Activated CD8-positive, alpha-beta memory T cell treated with anti-CD3 and anti-CD28 coated beads, Interleukin-2, amount 50 U/mL, for 4 hours (primary cell): ENCODE measurements around the gene FRMD4B.

Source experiments
- DNase-seq: peaks from one replicate; pipeline ENCODE4 v3.0.0-alpha.2; 2020

The FRMD4B gene

DNA sequence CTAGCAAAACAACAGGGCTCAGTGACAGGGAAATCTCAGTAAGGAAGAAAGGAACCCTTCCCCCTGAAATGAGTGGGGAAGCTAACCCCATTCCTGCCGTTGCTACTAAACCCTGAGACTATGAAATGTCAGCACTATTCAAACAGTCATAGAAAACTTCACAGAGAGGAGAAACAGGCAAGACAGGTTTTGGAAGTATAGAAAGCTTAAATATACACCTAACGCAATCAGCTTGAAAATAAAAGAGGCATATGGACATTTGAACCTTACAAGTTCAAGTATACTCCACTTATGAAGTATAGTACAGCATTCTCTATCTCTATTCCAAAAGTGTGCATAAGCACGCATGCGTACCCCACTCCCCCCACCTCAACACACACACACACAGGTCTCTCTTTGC, 17.6 kb upstream of the FRMD4B start:
- no peak for DNase-seq

DNA sequence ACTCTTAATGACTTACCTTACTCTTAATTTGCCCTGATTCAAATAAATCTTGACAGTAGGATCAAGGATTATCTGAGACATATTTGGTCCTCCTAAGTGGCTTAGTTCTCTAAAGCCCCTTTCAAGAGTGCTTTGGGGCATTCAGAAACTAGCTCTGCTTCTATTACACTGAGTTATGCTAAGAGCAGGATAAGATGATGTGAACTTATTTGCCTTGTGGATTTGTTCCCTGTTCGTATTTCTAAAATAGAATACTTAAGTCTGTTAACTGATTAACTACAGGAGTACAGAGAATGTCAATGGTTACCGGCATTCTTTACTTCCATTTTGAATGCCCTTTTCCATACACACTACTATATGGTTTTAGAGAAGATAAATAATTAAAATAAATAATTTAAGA, 14.8 kb upstream of the FRMD4B start:
- DNase-seq, result no peak

DNA sequence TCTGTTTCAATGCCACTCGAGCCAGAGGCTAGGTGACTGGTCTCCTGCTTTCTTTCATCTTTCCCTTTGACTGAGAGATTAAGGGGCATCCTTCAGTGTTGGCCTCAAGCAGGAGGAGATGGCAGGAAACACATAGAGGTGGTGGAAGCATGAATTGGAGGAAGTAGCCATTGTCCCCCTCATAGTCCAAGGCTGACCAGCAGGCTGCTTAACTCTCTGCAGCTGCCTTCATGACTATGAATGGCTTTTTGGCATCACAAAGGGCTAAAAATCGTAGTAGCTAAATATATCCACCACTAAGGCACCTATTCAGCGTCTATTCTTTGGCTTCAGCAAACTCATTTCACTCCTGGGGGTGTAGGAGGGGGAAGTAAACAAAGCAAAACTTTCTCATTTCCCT, 7.0 kb upstream of the FRMD4B start:
- DNase-seq, result no peak

DNA sequence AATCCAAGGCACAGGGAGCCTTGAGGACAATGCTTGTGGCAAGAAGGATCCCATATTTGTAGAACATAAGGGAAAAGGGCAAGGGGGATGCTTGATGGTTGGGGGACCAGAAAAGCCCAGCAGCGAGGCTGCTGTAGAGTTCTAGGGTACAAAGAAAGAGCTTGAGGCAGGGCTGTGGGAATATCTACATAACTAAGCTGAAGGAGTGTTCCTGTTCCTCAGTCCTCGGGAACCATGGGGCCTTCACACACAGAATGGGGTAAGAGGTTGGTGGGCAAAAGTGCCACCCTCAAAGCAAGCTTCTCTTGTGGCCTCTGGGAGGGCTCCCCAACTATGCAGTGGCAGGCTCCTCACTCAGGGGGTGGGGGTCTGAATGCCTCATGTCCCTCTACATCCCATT, 6.5 kb upstream of the FRMD4B start:
- no peak for DNase-seq

DNA sequence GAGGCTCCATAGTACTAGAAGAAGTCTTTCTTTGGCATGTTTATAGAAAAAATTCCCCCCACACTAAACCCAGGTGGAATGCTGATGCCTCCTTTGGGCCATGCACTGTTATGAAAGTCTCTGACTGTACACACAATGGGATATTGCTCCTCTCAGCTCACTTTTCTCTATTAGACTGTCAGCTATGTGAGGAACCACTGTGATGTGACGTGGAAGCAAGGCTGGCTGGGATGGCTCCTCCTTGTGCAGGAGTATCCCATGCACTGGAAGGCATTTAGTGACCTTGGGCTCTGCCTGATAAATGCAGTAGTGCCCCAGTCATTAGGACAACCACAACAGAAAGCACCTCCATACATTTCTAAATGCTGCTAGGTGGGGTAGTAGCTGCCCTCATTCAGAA, 5.7 kb upstream of the FRMD4B start:
- DNase-seq, result no peak

DNA sequence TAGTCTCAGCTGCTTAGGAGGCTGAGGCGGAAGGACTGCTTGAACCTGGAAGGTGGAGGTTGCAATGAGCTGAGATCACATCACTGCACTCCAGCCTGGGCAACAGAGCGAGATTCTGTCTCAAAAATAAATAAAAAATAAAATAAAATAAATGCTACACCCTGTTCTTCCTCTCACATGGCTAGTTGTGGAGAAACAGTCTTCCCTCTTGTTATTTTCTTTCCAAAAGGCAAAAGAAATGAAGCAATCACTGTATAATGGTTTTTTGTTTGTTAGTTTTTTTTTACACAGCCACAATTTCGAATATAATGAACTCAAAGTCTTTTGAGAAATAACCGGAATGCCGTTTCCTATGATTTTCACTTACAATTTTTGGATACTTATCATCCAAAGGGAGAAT, 4.9 kb upstream of the FRMD4B start:
- no peak for DNase-seq

DNA sequence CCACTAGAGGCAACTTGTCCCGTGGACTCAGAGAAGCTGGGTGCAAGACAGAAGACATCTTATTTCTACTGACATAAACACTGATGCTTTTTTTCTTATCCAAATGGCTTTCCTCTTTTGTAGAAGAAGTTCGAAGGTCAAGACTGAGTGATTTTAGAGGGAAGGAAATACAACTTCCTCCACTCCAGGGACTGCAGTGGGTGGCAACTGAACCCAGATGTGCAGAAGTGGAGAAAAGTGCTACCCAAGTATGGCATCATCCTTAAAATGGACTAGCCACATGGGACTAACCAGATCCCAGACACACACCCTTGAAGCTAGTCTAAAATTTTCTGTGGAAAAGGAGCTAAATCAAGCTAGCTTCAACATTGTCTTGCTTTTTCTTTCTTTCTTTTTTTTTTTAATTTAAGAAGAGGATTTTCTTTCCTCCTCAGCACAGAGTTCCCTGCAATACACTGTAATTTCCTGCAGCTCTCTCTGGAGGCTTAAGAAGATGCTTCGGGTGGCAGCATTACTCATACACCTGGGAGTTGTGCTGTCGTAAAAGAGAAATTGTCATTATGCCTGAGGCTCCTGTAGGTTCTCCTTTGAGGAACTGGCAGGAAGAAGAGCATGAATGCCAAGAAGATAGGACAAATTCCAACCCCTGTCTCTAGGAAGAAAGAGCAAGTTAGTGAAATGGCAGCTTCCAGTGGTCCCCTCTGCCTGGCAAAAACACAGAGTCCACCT, 3.8 kb upstream of the FRMD4B start:
- no peak for DNase-seq

DNA sequence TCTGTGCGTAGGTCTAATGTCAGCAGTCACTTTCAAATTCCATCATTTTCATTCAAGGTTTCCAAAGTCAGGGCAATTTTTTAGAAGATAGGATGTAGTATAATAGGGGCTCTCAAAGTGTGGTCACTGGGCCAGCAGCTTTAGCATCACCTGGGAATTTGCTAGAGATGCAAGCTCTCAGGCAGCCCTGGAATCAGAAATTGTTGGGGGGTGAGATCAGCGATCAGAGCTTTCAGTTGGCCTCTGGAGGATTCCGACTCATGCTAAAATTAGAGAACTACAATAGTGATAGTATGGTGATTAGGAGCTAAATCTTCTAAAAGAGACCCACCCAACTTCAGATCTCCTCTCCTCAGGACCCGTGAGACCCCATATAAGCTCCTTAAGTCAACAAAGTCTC, 2.4 kb upstream of the FRMD4B start:
- DNase-seq, result no peak

DNA sequence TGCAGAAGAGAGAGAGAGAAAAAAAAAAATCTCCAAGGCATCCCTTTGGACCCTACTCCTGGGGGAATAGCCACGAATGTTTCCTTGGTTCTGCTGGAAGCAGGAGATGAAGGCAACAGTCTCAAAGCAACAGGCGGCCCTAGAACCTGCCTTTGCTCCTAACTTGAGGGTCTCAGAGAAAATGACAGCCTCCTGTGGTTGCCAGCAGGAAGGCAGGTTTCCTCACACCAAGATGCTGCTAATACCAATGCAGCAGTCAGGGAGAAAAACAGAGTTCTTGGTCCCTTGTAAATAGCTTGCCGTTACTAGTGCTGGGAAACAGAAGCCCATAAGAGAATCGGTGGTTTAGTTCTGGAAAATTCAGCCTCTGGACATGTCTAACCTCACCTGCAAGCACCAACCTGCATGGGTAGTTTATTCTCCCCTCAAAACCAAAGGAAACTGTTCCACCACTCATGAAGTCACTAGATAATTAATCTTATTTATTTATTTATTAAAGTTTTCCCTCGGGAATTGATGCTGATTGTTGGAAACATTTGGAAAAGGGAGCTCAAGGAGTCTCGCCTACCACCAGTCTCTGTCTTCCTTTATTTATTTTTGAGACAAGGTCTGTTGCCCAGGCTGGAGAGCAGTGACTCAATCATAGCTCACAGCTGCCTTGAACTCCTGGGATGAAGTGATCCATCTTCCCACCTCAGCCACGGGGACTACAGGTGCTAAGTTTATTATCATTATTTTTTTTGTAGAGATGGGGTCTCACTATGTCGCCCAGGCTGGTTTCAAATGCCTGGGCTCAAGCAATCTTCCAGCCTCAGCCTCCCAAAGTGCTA, 883 bp upstream of the FRMD4B start:
- no peak for DNase-seq

DNA sequence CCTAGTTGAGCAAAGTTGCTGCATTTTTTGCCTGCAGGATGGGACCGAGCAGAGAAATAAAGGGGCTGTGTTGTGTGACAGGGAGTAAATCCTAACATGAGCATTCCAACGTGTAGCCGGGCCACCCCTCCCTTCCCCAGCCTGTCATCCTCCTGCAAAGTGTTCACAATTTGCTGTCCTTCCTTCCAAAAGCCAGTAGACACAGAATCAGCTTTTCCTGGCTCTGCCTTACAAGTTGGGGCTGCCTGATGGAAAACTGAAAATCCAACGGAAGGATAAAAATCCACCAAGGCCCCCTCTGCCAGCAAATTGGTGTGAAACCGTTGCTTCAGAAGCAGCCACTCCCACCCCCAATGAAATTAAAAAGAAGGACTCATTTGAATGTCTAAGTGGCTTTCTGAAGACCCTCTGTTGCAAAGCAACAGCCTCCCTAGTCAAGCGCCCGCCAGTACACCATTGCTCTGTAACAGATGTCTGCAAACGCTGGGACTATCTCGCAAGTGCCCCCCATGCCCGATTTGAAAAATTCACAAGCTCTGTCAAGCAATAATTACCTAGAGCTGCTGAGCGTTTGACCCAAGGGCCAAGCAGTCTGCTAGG, 665 bp downstream of the FRMD4B start:
- DNase-seq, result no peak

DNA sequence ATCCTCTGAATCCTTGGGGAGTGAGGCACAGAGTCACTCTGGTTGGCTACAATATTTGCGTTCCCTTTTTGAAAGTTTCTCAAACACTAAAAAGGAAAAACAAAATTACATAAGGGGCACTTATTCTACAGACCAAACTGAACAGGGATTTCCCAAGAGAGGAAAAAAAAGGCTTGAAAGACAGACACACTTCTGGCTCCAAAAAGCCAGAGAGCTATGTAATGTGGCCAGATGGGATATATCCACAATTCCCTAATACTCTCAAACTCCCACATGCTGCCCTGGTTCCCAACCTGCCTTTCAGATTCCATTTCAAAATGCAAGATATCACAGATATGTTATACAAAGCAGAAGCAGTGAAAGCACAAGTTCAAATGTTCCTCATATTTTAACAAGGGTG, 1.6 kb downstream of the FRMD4B start:
- DNase-seq, result no peak

DNA sequence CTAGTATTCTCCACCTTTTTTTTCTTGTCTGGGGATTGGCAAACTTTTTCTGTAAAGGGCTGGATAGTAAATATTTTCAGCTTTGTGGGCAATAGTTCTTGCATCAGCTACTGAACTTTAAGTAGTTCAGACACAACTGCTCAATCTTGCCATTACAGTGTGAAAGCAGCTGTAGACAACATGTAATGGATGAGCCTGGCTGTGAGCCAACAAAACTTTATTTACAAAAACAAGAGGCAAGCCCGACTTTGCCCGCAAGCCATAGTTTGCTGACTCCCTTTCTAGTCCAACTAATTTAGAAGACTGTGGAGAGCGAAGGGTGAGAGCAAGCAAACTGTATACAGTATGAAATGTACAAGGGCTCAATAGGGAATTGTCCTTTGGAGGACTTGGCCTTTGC, 6.2 kb downstream of the FRMD4B start:
- DNase-seq, result no peak

DNA sequence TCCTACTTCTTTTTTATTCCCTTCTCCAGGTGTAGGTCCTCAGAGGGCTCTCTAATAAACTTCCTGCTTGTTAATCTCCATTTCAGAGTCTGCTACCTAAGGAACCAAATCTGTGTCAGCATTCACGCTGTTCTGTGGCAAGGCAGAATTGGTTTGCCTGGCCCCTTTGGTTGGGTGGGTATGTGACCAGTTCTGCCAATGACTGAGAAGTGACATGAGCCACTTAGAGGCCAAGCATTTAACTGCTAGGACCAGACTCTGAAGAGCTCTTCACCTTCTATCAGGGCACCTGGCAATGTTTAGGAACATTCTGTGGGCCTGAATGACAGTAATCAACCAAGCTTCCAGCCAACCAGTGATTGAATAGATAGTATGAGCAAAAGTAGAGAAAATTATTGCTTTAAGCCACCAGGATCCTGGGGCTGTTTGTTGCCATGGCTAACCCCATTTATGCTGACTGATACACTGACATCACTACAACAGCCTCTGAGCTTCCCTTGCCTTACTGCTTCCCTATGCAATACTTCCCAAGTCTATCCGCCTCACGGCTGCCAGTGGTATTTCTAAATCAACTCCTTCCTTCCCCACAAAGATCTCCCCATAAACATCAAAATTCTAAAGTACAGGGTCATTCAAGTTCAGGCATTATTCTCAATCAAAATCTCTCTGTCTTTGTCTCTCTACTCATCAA, 7.6 kb downstream of the FRMD4B start:
- DNase-seq, result no peak

DNA sequence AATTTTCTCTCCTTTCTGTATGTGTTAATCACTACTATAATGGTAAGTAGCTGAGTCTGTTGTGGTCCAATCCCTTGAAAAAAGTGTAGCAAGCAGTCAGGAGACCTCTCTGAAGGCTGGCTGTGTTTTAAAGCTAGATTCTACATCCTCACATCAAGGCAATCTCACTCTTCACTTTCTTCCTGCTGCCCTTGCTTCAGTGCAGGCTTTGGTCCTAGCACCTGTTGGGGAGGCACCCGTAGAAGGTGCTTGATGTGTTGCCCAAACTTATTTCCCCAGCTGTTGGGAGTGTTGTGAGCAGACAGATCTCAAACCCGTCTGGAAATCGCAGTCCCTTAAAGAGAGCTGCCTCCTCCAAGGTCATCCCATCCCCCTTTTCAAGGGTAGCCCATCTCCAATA, 8.6 kb downstream of the FRMD4B start:
- no peak for DNase-seq

DNA sequence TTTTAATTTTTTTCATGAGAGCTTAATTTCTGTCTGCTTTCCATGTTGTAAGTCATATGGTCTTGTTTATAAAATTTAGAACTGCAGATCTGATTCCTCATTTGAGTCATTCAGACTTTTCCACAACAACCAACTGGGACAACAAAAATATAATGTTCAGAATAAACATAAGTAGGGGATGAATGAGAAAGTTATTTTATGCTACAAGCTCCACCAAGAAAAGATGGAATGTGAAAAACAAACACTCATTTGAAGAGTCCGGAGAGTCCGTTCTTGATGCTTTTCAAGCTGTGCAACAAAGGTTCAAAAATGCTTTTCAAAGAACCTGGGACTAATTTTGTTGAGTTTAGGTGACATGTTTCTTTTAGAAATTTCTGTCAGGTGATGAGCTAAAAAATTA, 9.2 kb downstream of the FRMD4B start:
- no peak for DNase-seq

DNA sequence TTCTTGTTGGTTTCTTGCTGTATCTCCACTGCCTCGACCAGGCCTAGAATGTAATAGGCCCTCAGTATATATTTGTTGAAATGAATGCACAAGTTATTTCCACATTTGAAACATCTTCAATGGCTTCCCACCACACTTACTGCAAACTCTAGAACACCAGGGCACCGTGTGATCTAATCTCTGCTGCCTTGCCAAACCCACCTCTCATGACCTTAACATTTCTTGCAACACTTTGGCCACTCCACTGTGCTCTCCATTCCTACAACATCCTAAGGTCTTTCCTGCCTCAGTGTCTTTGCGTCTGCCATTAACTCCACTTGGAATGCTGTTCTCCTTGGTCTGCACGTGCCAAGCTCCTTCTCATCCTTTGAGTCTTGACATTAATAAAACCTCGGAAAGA, 14.1 kb downstream of the FRMD4B start:
- DNase-seq, result no peak

DNA sequence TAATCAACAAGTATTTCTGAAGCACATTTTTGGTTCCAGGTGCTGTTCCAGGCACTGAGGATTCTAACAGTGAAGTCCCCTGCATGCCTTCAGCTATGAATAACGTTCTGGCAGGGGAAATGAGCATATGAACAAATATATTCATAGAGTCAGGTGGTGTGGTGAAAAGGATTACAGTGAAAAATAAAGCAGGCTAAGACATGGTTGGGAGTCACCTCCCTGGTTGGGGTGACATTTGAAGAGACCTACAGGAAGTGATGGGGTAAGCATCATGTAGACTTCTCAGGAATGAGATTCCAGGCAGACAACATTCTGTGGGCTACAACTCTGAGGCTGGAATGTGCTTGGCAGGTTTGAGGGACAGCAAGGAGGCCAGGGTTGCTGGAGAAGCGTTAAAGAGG, 15.0 kb downstream of the FRMD4B start:
- DNase-seq, result no peak

DNA sequence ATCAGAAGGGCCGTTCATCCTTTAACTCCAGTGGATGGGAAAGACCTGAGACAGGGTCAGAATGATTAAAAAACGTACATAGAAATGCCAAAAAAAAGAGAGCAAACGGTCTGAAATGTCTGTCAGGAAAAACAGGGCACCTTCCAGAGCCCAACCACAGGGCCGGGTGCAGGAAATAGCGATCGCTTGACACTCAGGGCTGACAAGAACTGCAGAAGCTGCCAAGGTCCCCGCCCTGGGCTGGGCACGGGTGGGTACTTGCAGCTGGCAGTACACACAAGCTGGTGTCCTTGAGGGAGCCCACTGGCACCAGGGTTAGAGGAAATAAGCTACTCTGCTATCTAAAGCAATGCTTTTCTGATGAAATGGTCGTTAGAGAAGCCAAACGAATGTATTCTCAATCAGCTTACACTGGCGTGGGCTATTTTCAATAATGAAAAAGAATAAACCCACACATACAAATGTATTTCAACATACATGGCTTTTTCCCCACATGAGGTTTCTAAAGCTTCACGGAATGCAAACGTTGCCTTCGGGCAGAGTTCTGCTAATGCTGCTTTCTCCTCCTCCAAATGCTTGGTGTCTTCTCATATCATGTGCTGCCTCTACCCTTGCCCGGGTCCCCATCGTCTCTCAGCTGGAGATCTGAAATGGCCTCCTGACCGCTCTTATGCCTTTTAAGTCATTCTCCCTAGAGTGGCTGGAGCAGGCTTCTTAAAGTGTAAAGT, 15.6 kb downstream of the FRMD4B start:
- no peak for DNase-seq

DNA sequence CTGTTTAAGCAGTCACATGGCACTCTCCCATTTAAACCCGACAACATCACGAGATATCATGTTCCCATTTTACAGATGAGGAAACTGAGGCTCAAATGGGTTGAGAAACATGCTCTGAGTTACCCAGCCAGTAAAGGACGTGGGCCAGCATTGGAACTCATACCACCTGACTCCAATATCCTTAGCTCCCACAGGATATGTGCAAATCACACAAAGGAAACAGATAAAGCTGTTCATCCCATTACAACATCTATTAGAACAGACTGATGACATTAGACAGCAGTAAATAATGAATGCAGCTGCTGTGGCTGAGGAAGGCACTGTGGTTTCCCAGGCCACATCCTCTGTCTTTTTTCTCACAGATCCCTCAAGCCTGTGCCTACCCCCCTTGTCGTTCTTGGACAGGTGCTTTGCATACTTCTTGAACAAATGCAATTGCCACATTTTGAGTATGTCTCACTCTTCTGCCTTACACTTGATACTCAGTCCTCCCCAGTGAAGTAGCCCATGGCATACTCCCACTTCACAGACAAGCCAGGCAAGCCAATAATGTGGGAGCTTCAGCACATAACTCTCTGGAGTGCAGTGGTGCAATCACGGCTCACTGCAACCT, 17.7 kb downstream of the FRMD4B start:
- no peak for DNase-seq

DNA sequence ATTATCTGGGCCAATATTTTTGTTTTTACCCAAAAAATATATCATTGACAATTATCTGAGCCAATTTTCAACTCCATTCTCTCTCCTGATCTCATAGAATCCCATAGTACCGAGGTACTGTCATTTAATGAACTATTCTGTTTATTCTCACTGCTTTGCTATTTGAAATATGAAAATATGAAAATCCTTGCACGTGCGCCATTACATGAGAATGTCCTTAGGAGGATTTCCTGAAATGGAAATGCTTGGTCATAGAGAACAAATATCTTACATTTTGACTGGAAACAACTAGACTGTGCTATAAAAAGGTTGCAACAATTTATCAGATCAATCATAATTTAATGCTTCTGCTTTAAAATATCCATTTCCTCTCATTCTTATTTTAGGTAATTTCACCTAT, 18.3 kb downstream of the FRMD4B start:
- no peak for DNase-seq

DNA sequence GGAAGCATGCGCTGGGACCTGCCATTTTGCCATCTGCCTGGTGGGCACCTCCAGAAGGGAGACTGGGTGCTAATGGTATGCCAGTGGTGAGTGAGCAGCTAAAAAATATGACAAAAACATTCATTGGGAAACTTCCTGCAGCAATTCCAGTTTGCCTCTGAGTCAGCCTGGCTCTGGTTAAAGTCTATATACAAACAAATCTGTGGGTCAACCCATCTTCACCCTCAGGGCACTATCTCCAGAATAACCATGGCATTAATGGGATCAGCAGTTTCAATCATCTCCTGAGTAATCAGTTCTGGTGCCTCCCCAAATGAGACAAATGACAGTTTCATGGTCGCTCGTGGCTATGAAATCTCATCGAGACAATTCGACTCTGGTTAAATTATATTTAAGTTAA, 21.5 kb downstream of the FRMD4B start:
- DNase-seq, result no peak

DNA sequence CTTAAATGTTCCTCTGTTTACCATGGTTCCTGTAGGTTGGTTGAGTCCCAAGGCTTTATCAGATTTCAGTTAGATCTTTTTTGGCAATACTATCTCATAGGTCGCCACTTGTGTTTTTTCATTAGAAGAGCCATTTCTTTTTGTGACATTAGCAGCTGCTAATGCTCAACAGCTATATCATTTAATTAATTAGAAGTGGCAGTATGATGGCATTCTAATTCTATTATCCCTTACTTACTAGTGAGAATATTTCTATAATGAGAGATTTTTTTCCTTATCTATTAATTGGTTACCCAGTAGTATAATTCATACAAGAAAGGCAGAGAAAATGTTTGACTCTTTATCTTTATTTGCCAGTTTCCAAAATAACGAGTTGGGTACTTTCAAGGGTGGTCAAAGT, 25.2 kb downstream of the FRMD4B start:
- no peak for DNase-seq

DNA sequence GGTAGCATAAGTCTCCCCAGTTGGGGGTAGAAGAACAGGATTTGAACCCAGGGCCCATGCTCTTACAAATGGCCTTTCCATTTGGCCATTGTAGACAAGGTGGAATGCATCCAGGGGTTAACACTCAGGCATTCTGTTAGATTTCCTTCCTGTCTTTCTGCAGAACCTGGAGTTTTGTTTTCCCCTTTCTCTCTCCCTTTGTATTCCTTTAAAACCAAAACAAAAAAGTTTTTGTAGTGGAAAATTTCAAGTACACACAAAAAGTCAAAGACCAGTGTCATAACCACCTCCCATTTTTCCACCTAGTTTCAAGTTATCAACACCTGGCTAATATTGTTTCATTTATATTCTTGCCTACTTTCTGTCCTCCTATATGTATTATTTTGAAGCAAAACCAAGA, 26.0 kb downstream of the FRMD4B start:
- DNase-seq, result no peak
